Lower lobe of right lung (tissue), 2 donors: Measurements from ENCODE around the gene MRPL42. TPM values are rescaled to one million over a fixed set of nuclear protein-coding genes. Genes with fewer than 3 reads are reported as not detected.
A peak's percentile ranks its signal among the peaks of the same experiment; 100 is the strongest.

Experiments
- ATAC-seq, 2 donors: fragments of 200-7000 bp; cut with Tn5 transposase; one replicate each; pipeline ENCODE4 v1.9.1; 2020 to 2022; ENCODE audit warnings: mild to moderate bottlenecking in 2 of 2, moderate library complexity in 2 of 2
- DNase-seq: peaks from one replicate; pipeline ENCODE4 v3.0.0-alpha.2; 2020
- H3K27ac ChIP-seq: fragments of 200-600 bp; one replicate; pipeline ENCODE4 v1.8.0; 2022
- H3K27me3 ChIP-seq: fragments of 200-600 bp; one replicate; pipeline ENCODE4 v1.8.0; 2022; ENCODE audit warnings: low read depth
- H3K36me3 ChIP-seq: fragments of 200-600 bp; one replicate; pipeline ENCODE4 v1.8.0; 2022; ENCODE audit warnings: mild to moderate bottlenecking
- H3K4me1 ChIP-seq: fragments of 200-600 bp; one replicate; pipeline ENCODE4 v1.8.0; 2022
- H3K4me3 ChIP-seq: fragments of 200-600 bp; one replicate; pipeline ENCODE4 v1.8.0; 2022; ENCODE audit warnings: mild to moderate bottlenecking
- H3K9me3 ChIP-seq: fragments of 200-600 bp; one replicate; pipeline ENCODE4 v1.8.0; 2022
- intact Hi-C: fragments of 100-400 bp; cut with DNase I; formaldehyde crosslinking; loops from one replicate; pipeline ENCODE4 v1.11.0; 2022
- total RNA-seq: library from RNA; stranded (reverse); fragmentation: NEBNext Ultra II Directional; extraction: Animal tissue kit (Norgen Biotek cat#: 25700); gene quantifications from one replicate; pipeline ENCODE4 v1.2.1, GENCODE V29; 2021
- TF ChIP-seq, protein P1 (sequence below): fragments of 200-600 bp; IDR thresholded peaks from one replicate; pipeline ENCODE4 v1.8.0; 2022; ENCODE audit warnings: antibody characterized with exemption, mild to moderate bottlenecking
- donor health status: DM: no; HTN: yes; CAD: no; lungs with severe emphysema.

The MRPL42 gene
- total RNA-seq, 1 donor from 2014 or later, result 44.4 TPM

DNA sequence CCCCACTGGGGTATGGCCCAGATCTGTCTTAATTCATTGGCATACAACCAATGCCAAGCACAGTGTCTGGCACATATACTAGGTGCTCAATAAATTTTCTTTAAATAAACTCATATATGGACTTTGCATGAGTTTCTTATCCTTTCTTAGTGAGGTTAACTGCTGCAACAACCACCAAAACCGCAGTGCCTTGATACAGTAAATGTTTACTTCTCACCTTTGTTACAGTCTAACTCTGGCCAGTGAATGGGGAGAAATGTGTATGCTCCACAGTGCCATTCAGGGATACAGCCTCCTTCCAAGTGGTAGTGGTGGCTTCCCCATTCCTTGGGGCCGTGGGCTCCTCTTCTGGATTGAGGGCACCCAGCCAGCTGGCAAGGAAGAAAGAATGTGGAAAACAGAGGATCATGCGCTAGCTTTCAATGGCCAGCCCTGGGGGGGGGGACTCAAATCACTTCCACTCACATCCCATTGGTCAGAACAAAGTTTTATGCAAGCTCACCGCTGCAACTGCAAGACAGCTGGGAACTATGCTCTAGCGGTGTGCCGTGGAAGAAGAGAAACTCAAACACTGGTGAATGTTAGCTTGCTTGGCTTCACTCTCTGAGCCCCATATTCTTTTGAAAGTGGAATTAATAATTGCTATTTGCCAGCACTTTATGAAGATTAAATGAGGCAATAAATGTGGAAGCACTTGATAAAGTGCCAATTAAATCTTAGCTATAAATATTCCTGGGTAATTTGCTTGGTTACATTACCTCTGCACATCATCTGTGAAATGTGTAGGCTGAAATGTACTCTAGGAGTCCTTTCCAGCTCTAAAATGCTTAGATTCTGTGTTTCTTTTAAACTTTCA lies 54.1 kb downstream of the MRPL42 start:
- TF ChIP-seq, protein P1, sequence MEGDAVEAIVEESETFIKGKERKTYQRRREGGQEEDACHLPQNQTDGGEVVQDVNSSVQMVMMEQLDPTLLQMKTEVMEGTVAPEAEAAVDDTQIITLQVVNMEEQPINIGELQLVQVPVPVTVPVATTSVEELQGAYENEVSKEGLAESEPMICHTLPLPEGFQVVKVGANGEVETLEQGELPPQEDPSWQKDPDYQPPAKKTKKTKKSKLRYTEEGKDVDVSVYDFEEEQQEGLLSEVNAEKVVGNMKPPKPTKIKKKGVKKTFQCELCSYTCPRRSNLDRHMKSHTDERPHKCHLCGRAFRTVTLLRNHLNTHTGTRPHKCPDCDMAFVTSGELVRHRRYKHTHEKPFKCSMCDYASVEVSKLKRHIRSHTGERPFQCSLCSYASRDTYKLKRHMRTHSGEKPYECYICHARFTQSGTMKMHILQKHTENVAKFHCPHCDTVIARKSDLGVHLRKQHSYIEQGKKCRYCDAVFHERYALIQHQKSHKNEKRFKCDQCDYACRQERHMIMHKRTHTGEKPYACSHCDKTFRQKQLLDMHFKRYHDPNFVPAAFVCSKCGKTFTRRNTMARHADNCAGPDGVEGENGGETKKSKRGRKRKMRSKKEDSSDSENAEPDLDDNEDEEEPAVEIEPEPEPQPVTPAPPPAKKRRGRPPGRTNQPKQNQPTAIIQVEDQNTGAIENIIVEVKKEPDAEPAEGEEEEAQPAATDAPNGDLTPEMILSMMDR, result no peak
- intact Hi-C loops, result no loop called here
- Histone ChIP-seq H3K27ac (no peak overlapping the region), H3K4me1 (peaks cover 3% of the 10 kb centered on the region), H3K4me3 (no peak overlapping the region), H3K9me3 (no peaks in the 10 kb centered on the region), H3K36me3 (no peaks in the 10 kb centered on the region), H3K27me3 (no peaks in the 10 kb centered on the region)
- ATAC-seq (no peak), DNase-seq (no peak)

DNA sequence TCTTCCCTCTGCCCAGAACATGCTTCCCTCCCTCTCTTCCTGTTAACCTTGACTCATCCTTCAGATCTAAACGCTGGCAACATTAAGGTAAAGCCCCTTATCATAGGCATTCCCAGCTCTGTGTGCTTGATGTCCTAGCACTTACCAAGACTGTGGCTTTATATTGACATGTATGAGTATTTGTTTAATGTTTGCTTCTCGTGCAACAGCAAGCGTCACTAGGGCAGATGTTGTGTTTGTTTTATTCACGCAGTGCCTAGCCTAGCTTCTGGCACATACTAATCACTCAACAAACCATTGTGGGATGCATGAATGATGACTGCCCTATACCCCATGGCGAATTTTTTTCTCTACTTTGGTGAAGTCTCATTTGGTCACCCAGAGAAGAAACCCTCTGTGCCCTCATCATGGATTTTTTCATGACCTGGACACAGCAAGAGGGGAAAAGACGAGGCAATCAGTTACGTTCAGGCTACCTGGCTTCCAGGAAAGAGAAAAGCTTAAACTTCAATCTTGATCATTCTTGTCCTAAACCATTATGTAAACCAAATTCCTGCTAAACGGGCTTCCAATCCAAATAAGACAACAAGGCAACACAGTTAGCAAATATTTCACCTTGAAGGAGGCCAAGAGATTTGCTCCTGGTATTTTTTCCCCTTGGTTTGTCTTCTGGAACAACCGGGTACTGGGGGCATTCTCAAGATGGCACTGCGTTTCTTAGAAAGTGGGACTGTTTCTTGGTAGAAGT lies 57.2 kb downstream of the MRPL42 start:
- Histone ChIP-seq H3K27me3 (no peaks in the 10 kb centered on the region), H3K4me3 (no peak overlapping the region), H3K36me3 (no peaks in the 10 kb centered on the region), H3K4me1 (peaks cover 6% of the 10 kb centered on the region), H3K27ac (no peak overlapping the region), H3K9me3 (no peaks in the 10 kb centered on the region)
- intact Hi-C loops, result no loop called here
- DNase-seq (no peak), ATAC-seq (peak in 1 of 2 donors; percentile 36)
- TF ChIP-seq, protein P1, result no peak

DNA sequence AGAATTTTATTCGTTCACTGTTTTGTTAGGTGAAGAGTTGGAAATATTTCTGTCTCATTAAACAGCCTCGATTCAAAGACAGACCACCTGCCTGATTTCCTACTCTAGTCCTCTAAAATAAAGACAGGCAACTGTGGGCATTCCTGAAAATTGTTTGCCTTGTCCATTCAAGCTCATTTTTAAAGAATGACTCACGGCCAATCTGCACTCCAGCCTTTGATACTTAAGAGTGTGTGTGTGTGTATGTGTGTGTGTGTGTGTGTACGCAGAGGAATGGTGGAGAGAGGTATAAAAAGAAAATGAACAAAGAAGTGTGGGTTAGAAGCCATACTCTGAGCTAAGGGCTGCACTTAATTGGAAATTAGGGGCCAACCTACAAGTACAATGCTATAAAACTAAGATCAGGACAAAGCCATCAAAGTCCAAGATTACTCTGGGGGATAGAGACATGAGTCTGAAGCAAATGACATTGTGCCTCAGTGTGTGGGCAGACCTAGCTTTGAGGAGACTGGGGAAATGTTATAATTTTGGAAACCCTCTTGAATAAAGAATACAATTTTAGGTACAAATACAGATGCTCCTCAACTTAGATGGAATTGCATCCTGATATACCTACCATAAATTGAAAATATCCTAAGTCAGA lies 59.6 kb downstream of the MRPL42 start:
- intact Hi-C loops, result no loop called here
- TF ChIP-seq, protein P1, result no peak

DNA sequence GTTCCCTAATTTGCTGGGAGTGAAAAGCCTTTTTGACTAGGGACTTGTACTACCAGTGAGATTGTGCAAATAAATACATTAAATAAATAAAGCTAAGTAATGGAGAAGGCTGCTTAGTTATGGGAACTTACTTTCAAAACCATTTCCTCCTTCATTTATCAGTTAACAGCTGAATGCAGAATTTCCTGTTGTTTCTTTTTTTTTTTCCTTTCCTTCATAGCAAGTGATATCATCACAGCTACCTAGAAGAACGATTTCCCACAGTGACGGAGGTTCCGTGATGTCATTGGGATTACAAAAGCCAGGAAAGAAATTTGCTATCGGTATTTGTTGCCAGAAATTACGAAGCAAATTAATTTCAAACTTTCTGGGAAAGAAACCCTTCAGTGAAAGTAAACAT lies 63.0 kb downstream of the MRPL42 start:
- intact Hi-C loops, result no loop called here
- no peaks in the 10 kb centered on the region for H3K36me3 ChIP-seq
- DNase-seq (no peak), ATAC-seq (peak in 1 of 2 donors; percentile 40)
- TF ChIP-seq, protein P1, result no peak
- no peak overlapping the region for H3K27ac ChIP-seq
- H3K4me3 ChIP-seq, result no peak overlapping the region
- no peaks in the 10 kb centered on the region for H3K27me3 ChIP-seq
- no peaks in the 10 kb centered on the region for H3K9me3 ChIP-seq
- H3K4me1 ChIP-seq, result peaks cover 6% of the 10 kb centered on the region

More for the DNA sequence above, 59.6 kb downstream of the MRPL42 start:
- peaks cover 6% of the 10 kb centered on the region for H3K4me1 ChIP-seq
- no peaks in the 10 kb centered on the region for H3K27me3 ChIP-seq
- H3K4me3 ChIP-seq, result no peak overlapping the region
- H3K9me3 ChIP-seq, result no peaks in the 10 kb centered on the region
- no peak overlapping the region for H3K27ac ChIP-seq
- ATAC-seq (peak; percentile 75 to 82), DNase-seq (no peak)
- H3K36me3 ChIP-seq, result no peaks in the 10 kb centered on the region

DNA sequence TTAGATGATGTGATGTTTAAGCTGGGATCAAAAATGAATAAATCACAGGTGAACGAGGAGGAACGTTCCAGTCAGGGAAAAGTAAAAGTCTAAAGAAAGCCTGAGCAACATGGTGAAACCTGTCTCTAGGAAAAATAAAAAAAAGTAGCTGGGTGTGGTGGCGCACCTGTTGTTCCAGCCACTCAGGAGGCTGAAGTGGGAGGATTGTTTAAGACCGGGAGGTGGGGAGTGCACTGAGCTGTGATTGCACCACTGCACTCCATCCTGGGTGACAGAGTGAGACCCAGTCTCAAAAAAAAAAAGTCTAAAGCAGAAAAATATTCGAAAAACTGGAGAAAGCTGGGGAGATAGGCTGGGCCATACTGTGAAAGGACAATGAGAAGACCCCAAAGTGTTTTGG lies 66.0 kb downstream of the MRPL42 start:
- intact Hi-C loops, result no loop called here
- ATAC-seq (peak; percentile 43 to 60), DNase-seq (no peak)
- no peaks in the 10 kb centered on the region for H3K36me3 ChIP-seq
- H3K9me3 ChIP-seq, result no peaks in the 10 kb centered on the region
- H3K27me3 ChIP-seq, result no peaks in the 10 kb centered on the region
- H3K27ac ChIP-seq, result no peak overlapping the region
- TF ChIP-seq, protein P1, result no peak
- no peaks in the 10 kb centered on the region for H3K4me1 ChIP-seq
- H3K4me3 ChIP-seq, result no peak overlapping the region
